Heart left ventricle (tissue), 13 donors: ENCODE data around the gene MON2.

ENCODE experiments used
- CTCF ChIP-seq, 12 donors: fragments of 200-600 bp; sonication (generic) in 4 of 12; IDR thresholded peaks; one replicate each; pipeline versions ENCODE4 v1.5.0 to v1.8.0; 2018 to 2022; ENCODE audit warnings: antibody characterized with exemption in 12 of 12, mild to moderate bottlenecking in 5 of 12
- POLR2A ChIP-seq, 2 donors: fragments of 450-650 bp; IDR thresholded peaks; one replicate each; pipeline ENCODE4 v1.6.1; 2017; ENCODE audit warnings: antibody characterized with exemption in 2 of 2, mild to moderate bottlenecking in 2 of 2, moderate library complexity in 2 of 2
- donor health status: ischemic (EF 13 %, LVEDD 7.1; RV severe dilation, severe dysfunction).
- donor health status: DM: no; HTN: yes; CAD: no.
- donor health status: DM: no; HTN: no; CAD: no.
- donor health status: ischemic (EF 25% LVEDD 6.9; RV normal size, moderate dysfunction).
- donor health status: ischemic (EF 25% LVEDD 5.7; RV mildly dilated, moderate dysfunction).
- donor health status: ischemic (EF 35%, LVEDD 5.7; RV mildly dilated, moderate dysfunction).
- donor health status: nonischemic (EF 11% LVEDD 7.7; RV severe dilation, severe dysfunction).
- donor health status: DM: yes; HTN: yes; CAD: no.
- donor health status: PGD.
- donor health status: ischemic (EF 29% LVEDD 5.4; RV normal size, mild dysfunction).
- donor health status: nonischemic (EF 23%, LVEDD 6.1; RV moderate dilation, normal function).

GRCh38 chr12:62613081-62613480 is 146.5 kb downstream of the MON2 start:
- no peak for TF ChIP-seq CTCF (IDR thresholded peaks at IDR 0.05)
- no peak for TF ChIP-seq POLR2A (IDR thresholded peaks at IDR 0.05)
